ENCODE data around the gene PRTG.
A peak's percentile ranks its signal among the peaks of the same experiment; 100 is the strongest.

PRTG gene

DNA sequence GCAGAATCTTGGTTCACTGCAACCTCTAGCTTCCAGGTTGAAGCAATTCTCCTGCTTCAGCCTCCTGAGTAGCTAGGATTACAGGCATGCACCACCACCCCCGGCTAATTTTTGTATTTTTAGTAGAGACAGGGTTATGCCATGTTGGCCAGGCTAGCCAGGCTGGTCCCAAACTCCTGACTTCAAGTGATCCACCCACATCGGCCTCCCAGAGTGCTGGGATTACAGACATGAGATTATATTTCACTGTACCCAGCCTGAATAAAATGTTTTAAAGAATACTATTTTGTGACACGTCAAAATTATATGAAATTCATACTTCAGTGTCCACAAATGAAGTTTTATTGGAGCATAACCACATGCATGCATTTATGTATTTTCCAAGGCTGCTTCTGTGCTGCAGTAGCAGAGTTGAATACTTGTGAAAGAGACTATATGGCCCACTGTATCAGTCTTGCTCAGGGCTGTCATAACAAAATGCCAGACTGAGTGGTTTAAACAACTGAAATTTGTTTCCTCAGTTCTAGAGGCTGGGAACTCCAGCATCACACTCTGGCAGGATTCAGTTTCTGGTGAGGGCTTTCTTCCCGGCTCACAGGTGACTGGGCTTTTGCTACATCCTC is 77.2 kb downstream of the PRTG start:
- Histone ChIP-seq H3K4me3 (ENCODE audit: low read length) (no peak overlapping the region), H3K27me3 (ENCODE audit: insufficient read depth, low read length) (no peaks in the 10 kb centered on the region), H3K9ac (ENCODE audit: low read depth, low read length) (no peak overlapping the region), H3K36me3 (ENCODE audit: insufficient read depth, low read length) (peaks cover 15% of the 10 kb centered on the region; the same call in 1 of the 2 replicates), H3K4me1 (ENCODE audit: insufficient read depth, low read length) (peaks cover 25% of the 10 kb centered on the region), H3K27ac (ENCODE audit: low read depth, low read length) (no peak overlapping the region), H3K9me3 (ENCODE audit: insufficient read depth, low read depth, low read length) (no peaks in the 10 kb centered on the region)
- WGBS, result 94% methylated on average over 4 of the region's 4 CpGs

DNA sequence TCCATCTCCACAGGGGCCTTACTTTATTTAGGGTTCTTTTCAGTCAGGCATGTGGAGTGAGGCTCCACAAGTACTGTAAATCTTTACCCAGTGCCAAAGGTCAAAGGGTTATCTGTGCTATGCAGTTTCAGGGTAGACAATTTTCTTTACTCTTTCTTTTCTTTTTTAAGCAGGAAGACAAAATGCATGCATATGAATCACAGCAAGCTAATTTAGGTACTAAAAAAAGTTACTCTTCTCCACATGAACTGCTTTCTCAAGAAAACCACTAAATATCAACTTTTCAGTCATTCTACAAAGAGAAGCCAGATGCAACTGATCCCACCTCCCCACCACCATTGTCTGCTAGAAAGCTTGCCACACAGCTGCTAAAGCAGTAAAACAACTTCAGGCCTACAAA is 81.5 kb downstream of the PRTG start:
- H3K9ac ChIP-seq (ENCODE audit: low read depth, low read length), result peak overlapping the region; percentile 6; the same call in 1 of the 2 replicates
- H3K36me3 ChIP-seq (ENCODE audit: insufficient read depth, low read length), result peaks cover 13% of the 10 kb centered on the region; the same call in 1 of the 2 replicates
- no peaks in the 10 kb centered on the region for H3K27me3 ChIP-seq (ENCODE audit: insufficient read depth, low read length)
- peak overlapping the region; percentile 89 for H3K27ac ChIP-seq (ENCODE audit: low read depth, low read length)
- no peaks in the 10 kb centered on the region for H3K9me3 ChIP-seq (ENCODE audit: insufficient read depth, low read depth, low read length)
- no peak overlapping the region for H3K4me3 ChIP-seq (ENCODE audit: low read length)
- H3K4me1 ChIP-seq (ENCODE audit: insufficient read depth, low read length), result peaks cover 44% of the 10 kb centered on the region

GRCh38 chr15:55660153-55660552 is 82.8 kb downstream of the PRTG start:
- Histone ChIP-seq H3K36me3 (ENCODE audit: insufficient read depth, low read length) (peaks cover 13% of the 10 kb centered on the region; the same call in 1 of the 2 replicates), H3K4me3 (ENCODE audit: low read length) (no peak overlapping the region), H3K4me1 (ENCODE audit: insufficient read depth, low read length) (peaks cover 44% of the 10 kb centered on the region), H3K27ac (ENCODE audit: low read depth, low read length) (peak overlapping the region; percentile 89), H3K9me3 (ENCODE audit: insufficient read depth, low read depth, low read length) (no peaks in the 10 kb centered on the region), H3K9ac (ENCODE audit: low read depth, low read length) (peak overlapping the region; percentile 38; the same call in 1 of the 2 replicates), H3K27me3 (ENCODE audit: insufficient read depth, low read length) (no peaks in the 10 kb centered on the region)
- WGBS, result 52% methylated on average over 3 of the region's 5 CpGs

GRCh38 chr15:55659481-55659880 is 83.5 kb downstream of the PRTG start:
- Histone ChIP-seq H3K9ac (ENCODE audit: low read depth, low read length) (no peak overlapping the region), H3K9me3 (ENCODE audit: insufficient read depth, low read depth, low read length) (no peaks in the 10 kb centered on the region), H3K27ac (ENCODE audit: low read depth, low read length) (no peak overlapping the region), H3K36me3 (ENCODE audit: insufficient read depth, low read length) (peaks cover 12% of the 10 kb centered on the region; the same call in 1 of the 2 replicates), H3K4me3 (ENCODE audit: low read length) (no peak overlapping the region), H3K4me1 (ENCODE audit: insufficient read depth, low read length) (peaks cover 44% of the 10 kb centered on the region), H3K27me3 (ENCODE audit: insufficient read depth, low read length) (no peaks in the 10 kb centered on the region)
- WGBS, result 95% methylated on average over 11 of the region's 11 CpGs

- Histone ChIP-seq H3K4me3 (ENCODE audit: low read length) (no peak overlapping the region), H3K9me3 (ENCODE audit: insufficient read depth, low read depth, low read length) (no peaks in the 10 kb centered on the region)
Measured at GRCh38 chr15:55658886-55659285, 84.1 kb downstream of the PRTG start.

GRCh38 chr15:55654561-55655031 is 88.4 kb downstream of the PRTG start:
- Histone ChIP-seq H3K36me3 (ENCODE audit: insufficient read depth, low read length) (peaks cover 8% of the 10 kb centered on the region; the same call in 1 of the 2 replicates), H3K4me1 (ENCODE audit: insufficient read depth, low read length) (peaks cover 33% of the 10 kb centered on the region), H3K27ac (ENCODE audit: low read depth, low read length) (no peak overlapping the region), H3K9me3 (ENCODE audit: insufficient read depth, low read depth, low read length) (no peaks in the 10 kb centered on the region), H3K27me3 (ENCODE audit: insufficient read depth, low read length) (no peaks in the 10 kb centered on the region), H3K4me3 (ENCODE audit: low read length) (no peak overlapping the region), H3K9ac (ENCODE audit: low read depth, low read length) (no peak overlapping the region)
- WGBS, result 92% methylated on average over 4 of the region's 4 CpGs

More at GRCh38 chr15:55658886-55659285, 84.1 kb downstream of the PRTG start:
- peaks cover 10% of the 10 kb centered on the region; the same call in 1 of the 2 replicates for H3K36me3 ChIP-seq (ENCODE audit: insufficient read depth, low read length)
- H3K9ac ChIP-seq (ENCODE audit: low read depth, low read length), result no peak overlapping the region
- H3K27ac ChIP-seq (ENCODE audit: low read depth, low read length), result no peak overlapping the region
- WGBS, result 77% methylated on average over 1 of the region's 1 CpG
- H3K27me3 ChIP-seq (ENCODE audit: insufficient read depth, low read length), result no peaks in the 10 kb centered on the region
- H3K4me1 ChIP-seq (ENCODE audit: insufficient read depth, low read length), result peaks cover 45% of the 10 kb centered on the region

DNA sequence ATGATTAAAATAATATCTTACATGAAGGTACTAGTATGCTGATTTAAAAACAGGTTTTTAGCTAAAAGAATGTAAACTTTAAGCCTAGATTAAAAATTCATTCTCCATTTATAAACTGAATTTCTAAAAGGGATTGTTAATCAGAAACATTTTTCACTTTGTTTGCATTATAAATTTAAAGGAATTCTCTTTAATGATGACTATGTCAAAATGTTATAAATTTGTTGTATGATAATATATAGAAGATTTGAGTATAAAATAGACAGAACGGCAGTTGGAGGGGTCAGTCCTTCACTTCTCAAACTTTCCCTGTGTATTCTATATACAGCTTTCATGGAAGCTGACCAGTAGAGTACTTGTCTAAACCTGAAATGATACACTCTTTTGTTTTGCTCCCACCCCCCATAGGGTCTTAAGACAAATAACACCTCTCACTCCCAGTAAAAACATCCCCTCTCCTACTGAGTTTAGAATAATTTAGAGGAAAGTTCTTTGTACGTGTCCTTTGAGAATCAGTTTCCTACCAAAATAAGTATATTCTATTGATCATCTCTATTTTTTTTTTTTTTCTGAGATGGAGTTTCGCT is 90.0 kb downstream of the PRTG start:
- Histone ChIP-seq H3K4me3 (ENCODE audit: low read length) (no peak overlapping the region), H3K4me1 (ENCODE audit: insufficient read depth, low read length) (peaks cover 26% of the 10 kb centered on the region), H3K27me3 (ENCODE audit: insufficient read depth, low read length) (no peaks in the 10 kb centered on the region), H3K27ac (ENCODE audit: low read depth, low read length) (no peak overlapping the region), H3K36me3 (ENCODE audit: insufficient read depth, low read length) (peaks cover 9% of the 10 kb centered on the region; the same call in 1 of the 2 replicates), H3K9ac (ENCODE audit: low read depth, low read length) (no peak overlapping the region), H3K9me3 (ENCODE audit: insufficient read depth, low read depth, low read length) (no peaks in the 10 kb centered on the region)
- 88% methylated on average over 2 of the region's 3 CpGs for WGBS

- no peak overlapping the region for H3K27ac ChIP-seq (ENCODE audit: low read depth, low read length)
Measured at GRCh38 chr15:55652359-55652758, 90.6 kb downstream of the PRTG start.

GRCh38 chr15:55649058-55649423 is 93.9 kb downstream of the PRTG start:
- no peak overlapping the region for H3K4me3 ChIP-seq (ENCODE audit: low read length)
- H3K9me3 ChIP-seq (ENCODE audit: insufficient read depth, low read depth, low read length), result no peaks in the 10 kb centered on the region
- no peak overlapping the region for H3K9ac ChIP-seq (ENCODE audit: low read depth, low read length)
- no peak overlapping the region for H3K27ac ChIP-seq (ENCODE audit: low read depth, low read length)
- no peaks in the 10 kb centered on the region for H3K27me3 ChIP-seq (ENCODE audit: insufficient read depth, low read length)
- H3K36me3 ChIP-seq (ENCODE audit: insufficient read depth, low read length), result peaks cover 22% of the 10 kb centered on the region; the same call in 1 of the 2 replicates
- WGBS, result 88% methylated on average over 1 of the region's 1 CpG
- peaks cover 26% of the 10 kb centered on the region for H3K4me1 ChIP-seq (ENCODE audit: insufficient read depth, low read length)

More at GRCh38 chr15:55652359-55652758, 90.6 kb downstream of the PRTG start:
- H3K4me3 ChIP-seq (ENCODE audit: low read length), result peak overlapping the region; percentile 4; the same call in 1 of the 2 replicates
- 42% methylated on average over 7 of the region's 7 CpGs for WGBS
- H3K4me1 ChIP-seq (ENCODE audit: insufficient read depth, low read length), result peaks cover 26% of the 10 kb centered on the region
- no peaks in the 10 kb centered on the region for H3K27me3 ChIP-seq (ENCODE audit: insufficient read depth, low read length)
- H3K36me3 ChIP-seq (ENCODE audit: insufficient read depth, low read length), result peaks cover 11% of the 10 kb centered on the region; the same call in 1 of the 2 replicates
- no peaks in the 10 kb centered on the region for H3K9me3 ChIP-seq (ENCODE audit: insufficient read depth, low read depth, low read length)
- no peak overlapping the region for H3K9ac ChIP-seq (ENCODE audit: low read depth, low read length)

DNA sequence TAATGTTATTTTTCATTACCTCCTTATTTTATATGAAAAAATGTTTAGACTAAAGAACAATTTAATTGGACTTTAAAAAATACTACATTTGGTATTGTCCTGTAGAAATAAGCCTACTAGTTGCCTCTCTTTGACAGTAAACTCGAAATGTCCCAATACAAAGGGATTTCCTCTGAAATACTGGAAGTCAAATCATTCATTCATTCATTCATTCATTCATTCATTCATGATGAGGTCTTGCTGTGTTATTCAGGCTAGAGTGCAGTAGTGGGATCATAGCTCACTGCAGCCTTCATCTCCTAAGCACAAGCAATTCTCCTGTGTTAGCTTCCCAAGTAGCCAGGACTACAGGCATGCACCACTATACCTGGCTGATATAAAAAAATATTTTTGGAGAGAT is 104.2 kb downstream of the PRTG start:
- H3K4me1 ChIP-seq (ENCODE audit: insufficient read depth, low read length), result no peaks in the 10 kb centered on the region
- no peak overlapping the region for H3K9ac ChIP-seq (ENCODE audit: low read depth, low read length)
- peaks cover 68% of the 10 kb centered on the region; the same call in 1 of the 2 replicates for H3K36me3 ChIP-seq (ENCODE audit: insufficient read depth, low read length)
- no peak overlapping the region for H3K27ac ChIP-seq (ENCODE audit: low read depth, low read length)
- no peak overlapping the region for H3K4me3 ChIP-seq (ENCODE audit: low read length)
- no peaks in the 10 kb centered on the region for H3K9me3 ChIP-seq (ENCODE audit: insufficient read depth, low read depth, low read length)
- H3K27me3 ChIP-seq (ENCODE audit: insufficient read depth, low read length), result no peaks in the 10 kb centered on the region
- 95% methylated on average over 1 of the region's 1 CpG for WGBS

- Histone ChIP-seq H3K4me1 (ENCODE audit: insufficient read depth, low read length) (no peaks in the 10 kb centered on the region), H3K9ac (ENCODE audit: low read depth, low read length) (no peak overlapping the region), H3K27ac (ENCODE audit: low read depth, low read length) (no peak overlapping the region), H3K4me3 (ENCODE audit: low read length) (no peak overlapping the region), H3K36me3 (ENCODE audit: insufficient read depth, low read length) (peaks cover 79% of the 10 kb centered on the region; the same call in 1 of the 2 replicates), H3K9me3 (ENCODE audit: insufficient read depth, low read depth, low read length) (no peaks in the 10 kb centered on the region), H3K27me3 (ENCODE audit: insufficient read depth, low read length) (no peaks in the 10 kb centered on the region)
- WGBS, result 92% methylated on average over 3 of the region's 3 CpGs
Measured at GRCh38 chr15:55637086-55637485, 105.9 kb downstream of the PRTG start.

Measured in HUES64 (cell line).